Activated CD8-positive, alpha-beta memory T cell treated with anti-CD3 and anti-CD28 coated beads, Interleukin-2, amount 50 U/mL, for 4 hours (primary cell): ENCODE measurements around the gene ESRRB.

Source experiments
- DNase-seq: peaks from one replicate; pipeline ENCODE4 v3.0.0-alpha.2; 2020

The ESRRB gene

GRCh38 chr14:76354310-76354709, 21.6 kb upstream of the ESRRB start:
- no peak for DNase-seq

GRCh38 chr14:76355771-76356170, 20.2 kb upstream of the ESRRB start:
- no peak for DNase-seq

- DNase-seq = no peak
Measured at GRCh38 chr14:76371066-76371465, 4.9 kb upstream of the ESRRB start.

- no peak for DNase-seq
Measured at GRCh38 chr14:76373456-76373855, 2.5 kb upstream of the ESRRB start.

GRCh38 chr14:76375484-76375883, 453 bp upstream of the ESRRB start:
- no peak for DNase-seq

GRCh38 chr14:76376409-76376877, 506 bp downstream of the ESRRB start:
- no peak for DNase-seq

- no peak for DNase-seq
Measured at GRCh38 chr14:76376878-76377734, 1.2 kb downstream of the ESRRB start.

- no peak for DNase-seq
Measured at GRCh38 chr14:76377735-76378074, 1.8 kb downstream of the ESRRB start.

- DNase-seq = no peak
Measured at GRCh38 chr14:76380991-76381390, 5.1 kb downstream of the ESRRB start.

GRCh38 chr14:76381817-76382494, 6.0 kb downstream of the ESRRB start:
- no peak for DNase-seq

- DNase-seq = no peak
Measured at GRCh38 chr14:76382495-76382832, 6.5 kb downstream of the ESRRB start.

- no peak for DNase-seq
Measured at GRCh38 chr14:76385435-76385834, 9.5 kb downstream of the ESRRB start.

- DNase-seq = peak; percentile 57
Measured at GRCh38 chr14:76386944-76387782, 11.2 kb downstream of the ESRRB start.

GRCh38 chr14:76389841-76390240, 13.9 kb downstream of the ESRRB start:
- DNase-seq = no peak

- no peak for DNase-seq
Measured at GRCh38 chr14:76390621-76391020, 14.7 kb downstream of the ESRRB start.

- no peak for DNase-seq
Measured at GRCh38 chr14:76391981-76392690, 16.2 kb downstream of the ESRRB start.

GRCh38 chr14:76394569-76394968, 18.6 kb downstream of the ESRRB start:
- DNase-seq = no peak

- no peak for DNase-seq
Measured at GRCh38 chr14:76395161-76395560, 19.2 kb downstream of the ESRRB start.

GRCh38 chr14:76396714-76397187, 20.8 kb downstream of the ESRRB start:
- DNase-seq = no peak

- no peak for DNase-seq
Measured at GRCh38 chr14:76405627-76406026, 29.7 kb downstream of the ESRRB start.

- DNase-seq = no peak
Measured at GRCh38 chr14:76407449-76408150, 31.7 kb downstream of the ESRRB start.

GRCh38 chr14:76408877-76409276, 32.9 kb downstream of the ESRRB start:
- DNase-seq = no peak
